H1 (cell line): ENCODE results near the gene CCDC148. TPM values are rescaled to one million over a fixed set of nuclear protein-coding genes. Genes with fewer than 3 reads are reported as not detected.

Experiments used
- CTCF ChIA-PET: fragments of 300-600 bp; sonication (Branson Sonifier 250); formaldehyde crosslinking; loops from one replicate; lab custom pipeline; 2021; ENCODE audit not compliant: partially characterized antibody; lab: Charles Lee
- POLR2A ChIA-PET: fragments of 300-600 bp; sonication (Branson Sonifier 250); formaldehyde crosslinking; loops from one replicate; lab custom pipeline; 2021; ENCODE audit warnings: inconsistent platforms; ENCODE audit not compliant: partially characterized antibody; lab: Charles Lee
- DNase-seq, 2 experiments: peaks; one replicate each; pipeline versions ENCODE4 v3.0.0 to v3.0.0-alpha.2; 2010 to 2022; ENCODE audit warnings: low spot score in 2 of 2, low read depth in 1 of 2, mixed read lengths in 1 of 2
- FAIRE-seq: peaks from 2 replicates; lab custom pipeline; 2011; peaks lifted over from hg19 to GRCh38; lab: Jason Lieb, UNC
- H2AFZ ChIP-seq: 2 replicates; pipeline ENCODE4 v1.8.1; 2012; ENCODE audit warnings: low read length, inconsistent platforms
- H2AK5ac ChIP-seq: 2 replicates; pipeline ENCODE4 v1.6.1; 2013; ENCODE audit warnings: low read depth, low read length
- H2BK120ac ChIP-seq: replicated peaks from 2 replicates; pipeline ENCODE3; 2013; ENCODE audit warnings: low read depth, low read length, inconsistent platforms
- H2BK12ac ChIP-seq: 2 replicates; pipeline ENCODE4 v1.6.1; 2013; ENCODE audit warnings: low read depth, low read length
- H2BK15ac ChIP-seq: 2 replicates; pipeline ENCODE4 v1.6.1; 2013; ENCODE audit warnings: low read length
- H2BK20ac ChIP-seq: 2 replicates; pipeline ENCODE4 v1.6.1; 2013; ENCODE audit warnings: low read length
- H2BK5ac ChIP-seq: 2 replicates; pipeline ENCODE4 v1.6.1; 2013; ENCODE audit warnings: low read depth, low read length
- H3K14ac ChIP-seq: 2 replicates; pipeline ENCODE4 v1.6.1; 2013; ENCODE audit warnings: inconsistent platforms; ENCODE audit not compliant: insufficient read length
- H3K18ac ChIP-seq: 2 replicates; pipeline ENCODE4 v1.6.1; 2013; ENCODE audit warnings: low read length; ENCODE audit errors: extremely low read depth
- H3K23ac ChIP-seq: 2 replicates; pipeline ENCODE4 v1.6.1; 2013; ENCODE audit warnings: inconsistent platforms; ENCODE audit not compliant: insufficient read length
- H3K23me2 ChIP-seq: 2 replicates; pipeline ENCODE4 v1.6.1; 2013; ENCODE audit warnings: low read depth, low read length
- H3K27ac ChIP-seq: 2 replicates; pipeline ENCODE4 v1.6.1; 2011; ENCODE audit warnings: low read depth, low read length, inconsistent platforms
- H3K27me3 ChIP-seq, 4 experiments: replicated peaks in 1 of 4; 1 replicate in 1 of 4; 2 replicates in 3 of 4; pipeline versions ENCODE4 v1.6.1 to v1.8.1; 2011 to 2013; ENCODE audit warnings: low read length in 3 of 4, mild to moderate bottlenecking in 3 of 4, inconsistent platforms in 2 of 4, mixed read lengths in 2 of 4, moderate library complexity in 1 of 4; ENCODE audit not compliant: control insufficient read depth in 3 of 4, insufficient read depth in 3 of 4; ENCODE audit errors: extremely low read depth in 1 of 4
- H3K36me3 ChIP-seq, 4 experiments: 2 replicates each; pipeline versions ENCODE4 v1.6.1 to v1.8.1; 2011 to 2013; ENCODE audit warnings: mild to moderate bottlenecking in 4 of 4, low read length in 3 of 4, moderate library complexity in 2 of 4, control low read depth in 1 of 4, inconsistent platforms in 1 of 4; ENCODE audit not compliant: insufficient read depth in 4 of 4, control insufficient read depth in 2 of 4
- H3K4ac ChIP-seq: replicated peaks from 2 replicates; pipeline ENCODE3; 2013; ENCODE audit warnings: low read length, low read depth, mixed read lengths, inconsistent platforms; ENCODE audit not compliant: insufficient read length
- H3K4me1 ChIP-seq, 4 experiments: replicated peaks in 1 of 4; 1 replicate in 1 of 4; 2 replicates in 3 of 4; pipeline versions ENCODE4 v1.6.1 to v1.8.1; 2011 to 2013; ENCODE audit warnings: low read length in 3 of 4, inconsistent platforms in 2 of 4, mixed read lengths in 1 of 4; ENCODE audit not compliant: insufficient read depth in 4 of 4, control insufficient read depth in 3 of 4
- H3K4me2 ChIP-seq, 2 experiments: 2 replicates each; pipeline versions ENCODE4 v1.6.1 to v1.8.1; 2011 to 2013; ENCODE audit warnings: low read depth in 2 of 2, low read length in 2 of 2, control low read depth in 1 of 2, inconsistent platforms in 1 of 2, mild to moderate bottlenecking in 1 of 2; ENCODE audit not compliant: insufficient read depth in 1 of 2
- H3K4me3 ChIP-seq, 4 experiments: fragments of 200-600, 300-600 bp in 1 of 4; sonication (generic), shearing (Covaris generic), sonication (Bioruptor Twin) in 1 of 4; 2 replicates each; pipeline versions ENCODE4 v1.5.1 to v1.8.1; 2011 to 2016; ENCODE audit warnings: low read length in 4 of 4, low read depth in 3 of 4, control low read depth in 2 of 4, inconsistent platforms in 2 of 4, mild to moderate bottlenecking in 2 of 4, mixed read lengths in 1 of 4, moderate library complexity in 1 of 4; ENCODE audit not compliant: insufficient read depth in 2 of 4; ENCODE audit errors: extremely low read depth in 1 of 4
- H3K56ac ChIP-seq: replicated peaks from 2 replicates; pipeline ENCODE3; 2013; ENCODE audit warnings: low read depth, mild to moderate bottlenecking, mixed read lengths, low read length, inconsistent platforms; ENCODE audit not compliant: insufficient read length
- H3K79me1 ChIP-seq: 2 replicates; pipeline ENCODE4 v1.6.1; 2013; ENCODE audit warnings: low read depth, low read length, control low read depth
- H3K79me2 ChIP-seq, 2 experiments: 2 replicates each; pipeline versions ENCODE4 v1.6.1 to v1.8.1; 2012 to 2013; ENCODE audit warnings: low read length in 2 of 2, mild to moderate bottlenecking in 2 of 2, inconsistent platforms in 1 of 2; ENCODE audit not compliant: insufficient read depth in 2 of 2, control insufficient read depth in 1 of 2
- H3K9ac ChIP-seq, 4 experiments: replicated peaks in 1 of 4; 1 replicate in 1 of 4; 2 replicates in 3 of 4; pipeline versions ENCODE4 v1.6.1 to v1.8.1; 2011 to 2013; ENCODE audit warnings: low read depth in 3 of 4, low read length in 3 of 4, control low read depth in 2 of 4, mild to moderate bottlenecking in 2 of 4, moderate library complexity in 2 of 4, inconsistent platforms in 1 of 4; ENCODE audit errors: extremely low read depth in 1 of 4
- H3K9me3 ChIP-seq, 2 experiments: 2 replicates each; pipeline versions ENCODE4 v1.6.1 to v1.8.1; 2012 to 2013; ENCODE audit warnings: mild to moderate bottlenecking in 2 of 2, moderate library complexity in 2 of 2, control low read depth in 1 of 2, inconsistent platforms in 1 of 2, low read depth in 1 of 2, low read length in 1 of 2, mixed read lengths in 1 of 2; ENCODE audit not compliant: insufficient read depth in 2 of 2
- H4K20me1 ChIP-seq, 2 experiments: replicated peaks in 1 of 2; 2 replicates each; pipeline versions ENCODE3 to v1.8.1; 2011 to 2013; ENCODE audit warnings: inconsistent platforms in 2 of 2, low read length in 2 of 2, mild to moderate bottlenecking in 1 of 2; ENCODE audit not compliant: insufficient read depth in 2 of 2, control insufficient read depth in 1 of 2
- H4K5ac ChIP-seq: 2 replicates; pipeline ENCODE4 v1.6.1; 2013; ENCODE audit warnings: low read length, low read depth, mixed read lengths, inconsistent platforms; ENCODE audit not compliant: insufficient read length
- H4K8ac ChIP-seq: 2 replicates; pipeline ENCODE4 v1.8.0; 2013; ENCODE audit warnings: mild to moderate bottlenecking, moderate library complexity, low read length, inconsistent platforms; ENCODE audit not compliant: insufficient read depth; ENCODE audit errors: extremely low read depth
- H4K91ac ChIP-seq: replicated peaks from 2 replicates; pipeline ENCODE3; 2013; ENCODE audit warnings: low read length, mixed read lengths, inconsistent platforms; ENCODE audit not compliant: insufficient read length
- E2F6 ChIP-seq: IDR thresholded peaks from 2 replicates; pipeline ENCODE4 v1.6.1; 2012; ENCODE audit warnings: inconsistent platforms
- WGBS, 2 experiments: shearing (Covaris generic) in 1 of 2; methylation state at CpG; one replicate each; pipeline versions ENCODE4 v1.1.6 to v1.1.7; 2013 to 2015; ENCODE audit warnings: low lambda C conversion rate in 2 of 2, mixed read lengths in 2 of 2, inconsistent platforms in 1 of 2, low coverage in 1 of 2, missing lambda C conversion rate in 1 of 2; ENCODE audit not compliant: insufficient replicate concordance in 2 of 2, insufficient coverage in 1 of 2, insufficient read length in 1 of 2; ENCODE audit errors: extremely low coverage in 1 of 2, missing lambda C conversion rate in 1 of 2; 5-methylcytosine and 5-hydroxymethylcytosine counted together
- polyA plus RNA-seq, 7 experiments: library from polyadenylated mRNA; depleted of rRNA in 3 of 7; stranded (reverse) in 5 of 7; unstranded in 2 of 7; fragments of >200 nt in 5 of 7; fragments of 200-250 nt in 2 of 7; gene quantifications; 1 replicate in 5 of 7; 2 replicates in 1 of 7; 4 replicates in 1 of 7; pipeline versions ENCODE4 v1.2.1 to v1.2.3, GENCODE V29; 2011 to 2013; ENCODE audit warnings: missing spikeins in 2 of 7, mixed read lengths in 2 of 7
- total RNA-seq: library from RNA; stranded (reverse); fragmentation: NEBNext Ultra II Directional; extraction: Animal tissue kit (Norgen Biotek cat#: 25700); gene quantifications from 2 replicates; pipeline ENCODE4 v1.2.1, GENCODE V29; 2021

The CCDC148 gene
- total and polyA plus RNA-seq, 2 of the 8 experiments (the other 6 are each of a cell fraction or from before 2014, with no cell fraction given), result 0.45 to 1.3 TPM

GRCh38 chr2:158459161-158460003, 2.8 kb upstream of the CCDC148 start:
- H3K23me2 ChIP-seq, result peaks cover 12% of the 10 kb centered on the region; the same call in 1 of the 2 replicates
- no peak overlapping the region for H4K5ac ChIP-seq
- peaks cover 16 to 63% of the 10 kb centered on the region in 2 experiments for H3K79me2 ChIP-seq
- no peaks in the 10 kb centered on the region for H3K27me3 ChIP-seq
- WGBS, 2 experiments, result 50% methylated on average over 9 of the region's 9 CpGs; no CpG with 5 or more reads in 1 of the 2 experiments
- DNase-seq (no peak), FAIRE-seq (no peak)
- H3K9me3 ChIP-seq, result no peaks in the 10 kb centered on the region
- no peak overlapping the region for H3K56ac ChIP-seq
- CTCF ChIA-PET, result interaction anchor here (0.7 to 3.4 kb wide), 11 partner anchors 8 to 426 kb away, joined by 3 to 13 read pairs (median 4); no protein-coding TSS in a partner anchor
- peak overlapping the region in 1 of 4 experiments; percentile 36; a peak in 1 of 7 replicates for H3K9ac ChIP-seq
- H3K23ac ChIP-seq, result no peak overlapping the region
- peaks cover 2 to 8% (median 6%) of the 10 kb centered on the region in 4 experiments; a peak in 5 of 7 replicates for H3K4me1 ChIP-seq
- H4K91ac ChIP-seq, result no peak overlapping the region
- H3K27ac ChIP-seq, result no peak overlapping the region
- no peak overlapping the region for H2BK15ac ChIP-seq
- peaks cover 4% of the 10 kb centered on the region; the same call in 1 of the 2 replicates for H3K79me1 ChIP-seq
- H3K4me2 ChIP-seq, result peak overlapping the region; percentile 84 to 94
- H2AFZ ChIP-seq, result no peak overlapping the region
- POLR2A ChIA-PET, result interaction anchor here (0.7 to 3.1 kb wide), 5 partner anchors 9 to 46 kb away, joined by 3 to 16 read pairs (median 4); no protein-coding TSS in a partner anchor
- H3K18ac ChIP-seq, result no peak overlapping the region
- no peak for TF ChIP-seq E2F6
- H3K4me3 ChIP-seq, result peak overlapping the region in 3 of 4 experiments; percentile 77 to 90 (median 79); a peak in 3 of 8 replicates
- H2AK5ac ChIP-seq, result no peak overlapping the region
- H3K14ac ChIP-seq, result no peak overlapping the region
- H2BK120ac ChIP-seq, result no peak overlapping the region
- H4K20me1 ChIP-seq, result peaks cover 11 to 15% of the 10 kb centered on the region in 2 experiments
- H4K8ac ChIP-seq, result no peak overlapping the region
- H2BK20ac ChIP-seq, result no peak overlapping the region
- no peak overlapping the region for H2BK5ac ChIP-seq
- no peak overlapping the region for H2BK12ac ChIP-seq
- no peak overlapping the region for H3K4ac ChIP-seq
- H3K36me3 ChIP-seq, result no peaks in the 10 kb centered on the region
